ENCODE data around the gene RRP7A.
"Not testable (repeated sequence)": the region's sequence is repeated elsewhere in the genome, so short reads cannot be mapped to it uniquely, and the experiment has no call there.

DNA sequence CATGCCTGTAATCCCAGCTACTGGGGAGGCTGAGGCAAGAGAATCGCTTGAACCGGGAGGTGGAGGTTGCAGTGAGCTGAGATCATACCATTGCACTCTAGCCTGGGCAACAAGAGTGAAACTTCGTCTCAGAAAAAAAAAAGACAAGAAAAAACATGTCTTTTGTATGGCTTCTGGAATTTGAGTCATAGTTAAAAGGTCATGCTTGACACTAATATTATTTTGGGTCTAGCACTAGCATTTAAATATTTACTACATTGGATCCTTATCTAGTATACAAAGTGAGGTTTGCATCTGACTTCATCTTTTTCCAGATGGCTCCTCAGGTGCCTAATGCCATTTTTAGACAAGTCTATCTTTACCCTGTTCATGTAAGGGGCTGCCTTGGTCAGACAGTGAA is 44.3 kb upstream of the RRP7A start:
- not testable (repeated sequence) for TF ChIP-seq CTCF (IDR thresholded peaks at IDR 0.05; ENCODE audit: insufficient read depth, low read depth, low read length); EZH2 (IDR thresholded peaks at IDR 0.05; ENCODE audit: insufficient read depth, low read length)

Measured in astrocyte (in vitro differentiated cells and primary cell).